Activated B cell treated with CpG ODN at 0.5 μM for 24 hours (primary cell): ENCODE results near the gene ABCG1. TPM values are rescaled to one million over a fixed set of nuclear protein-coding genes. Genes with fewer than 3 reads are reported as not detected.

Source experiments
- ATAC-seq: fragments of 200-7000 bp; cut with Tn5 transposase; one replicate; pipeline ENCODE4 v1.10.0; 2021; ENCODE audit warnings: low read depth, mild to moderate bottlenecking, moderate library complexity
- CTCF ChIA-PET: fragments of 350-600 bp; sonication (Branson Sonifier 250); formaldehyde crosslinking; loops from one replicate; lab custom pipeline; 2021; ENCODE audit warnings: antibody characterized with exemption; lab: Charles Lee
- POLR2A ChIA-PET: fragments of 350-600 bp; sonication (Branson Sonifier 250); formaldehyde crosslinking; loops from one replicate; lab custom pipeline; 2021; ENCODE audit warnings: antibody characterized with exemption; lab: Charles Lee
- DNase-seq: peaks from one replicate; pipeline ENCODE4 v3.0.0; 2022
- H3K27ac Mint-ChIP-seq: one replicate; pipeline ENCODE4 v1.8.0; 2020; ENCODE audit warnings: mixed read lengths
- H3K27me3 Mint-ChIP-seq: one replicate; pipeline ENCODE4 v1.8.0; 2021; ENCODE audit warnings: mixed read lengths
- H3K36me3 Mint-ChIP-seq: one replicate; pipeline ENCODE4 v1.8.0; 2021; ENCODE audit warnings: low read depth, mixed read lengths
- H3K4me1 Mint-ChIP-seq: one replicate; pipeline ENCODE4 v1.8.0; 2021; ENCODE audit warnings: mixed read lengths
- H3K4me3 Mint-ChIP-seq: one replicate; pipeline ENCODE4 v1.8.0; 2020; ENCODE audit warnings: mild to moderate bottlenecking, mixed read lengths
- H3K9me3 Mint-ChIP-seq: one replicate; pipeline ENCODE4 v1.8.0; 2020; ENCODE audit warnings: mixed read lengths
- intact Hi-C: fragments of 100-400 bp; cut with micrococcal nuclease; formaldehyde crosslinking; loops from one replicate; pipeline ENCODE4 v1.15.1; 2024
- total RNA-seq: library from RNA; stranded (reverse); gene quantifications from 2 replicates; pipeline ENCODE4 v1.2.3, GENCODE V29; 2022
- TF ChIP-seq, protein P1 (sequence below): fragments of 200-600 bp; IDR thresholded peaks from one replicate; pipeline ENCODE4 v1.8.0; 2022; ENCODE audit warnings: antibody characterized with exemption, mild to moderate bottlenecking

Gene ABCG1
- total RNA-seq, 1 donor from 2014 or later, result 3.4 TPM

GRCh38 chr21:42250422-42251403 lies 31.8 kb downstream of the ABCG1 start:
- Mint-ChIP-seq H3K27ac (no peak overlapping the region), H3K27me3 (no peaks in the 10 kb centered on the region), H3K36me3 (no peaks in the 10 kb centered on the region), H3K9me3 (no peaks in the 10 kb centered on the region), H3K4me1 (peaks cover 70% of the 10 kb centered on the region), H3K4me3 (no peak overlapping the region)
- ATAC-seq, result no peak
- POLR2A ChIA-PET, result interaction anchor here (0.8 kb wide), 1 partner anchor 11 kb away, joined by 3 read pairs; no protein-coding TSS in a partner anchor
- no peak for DNase-seq
- CTCF ChIA-PET, result interaction anchor here (2.1 kb wide), 1 partner anchor 8 kb away, joined by 15 read pairs; no protein-coding TSS in a partner anchor
- intact Hi-C loops, result no loop called here
- TF ChIP-seq, protein P1, sequence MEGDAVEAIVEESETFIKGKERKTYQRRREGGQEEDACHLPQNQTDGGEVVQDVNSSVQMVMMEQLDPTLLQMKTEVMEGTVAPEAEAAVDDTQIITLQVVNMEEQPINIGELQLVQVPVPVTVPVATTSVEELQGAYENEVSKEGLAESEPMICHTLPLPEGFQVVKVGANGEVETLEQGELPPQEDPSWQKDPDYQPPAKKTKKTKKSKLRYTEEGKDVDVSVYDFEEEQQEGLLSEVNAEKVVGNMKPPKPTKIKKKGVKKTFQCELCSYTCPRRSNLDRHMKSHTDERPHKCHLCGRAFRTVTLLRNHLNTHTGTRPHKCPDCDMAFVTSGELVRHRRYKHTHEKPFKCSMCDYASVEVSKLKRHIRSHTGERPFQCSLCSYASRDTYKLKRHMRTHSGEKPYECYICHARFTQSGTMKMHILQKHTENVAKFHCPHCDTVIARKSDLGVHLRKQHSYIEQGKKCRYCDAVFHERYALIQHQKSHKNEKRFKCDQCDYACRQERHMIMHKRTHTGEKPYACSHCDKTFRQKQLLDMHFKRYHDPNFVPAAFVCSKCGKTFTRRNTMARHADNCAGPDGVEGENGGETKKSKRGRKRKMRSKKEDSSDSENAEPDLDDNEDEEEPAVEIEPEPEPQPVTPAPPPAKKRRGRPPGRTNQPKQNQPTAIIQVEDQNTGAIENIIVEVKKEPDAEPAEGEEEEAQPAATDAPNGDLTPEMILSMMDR, result no peak

DNA sequence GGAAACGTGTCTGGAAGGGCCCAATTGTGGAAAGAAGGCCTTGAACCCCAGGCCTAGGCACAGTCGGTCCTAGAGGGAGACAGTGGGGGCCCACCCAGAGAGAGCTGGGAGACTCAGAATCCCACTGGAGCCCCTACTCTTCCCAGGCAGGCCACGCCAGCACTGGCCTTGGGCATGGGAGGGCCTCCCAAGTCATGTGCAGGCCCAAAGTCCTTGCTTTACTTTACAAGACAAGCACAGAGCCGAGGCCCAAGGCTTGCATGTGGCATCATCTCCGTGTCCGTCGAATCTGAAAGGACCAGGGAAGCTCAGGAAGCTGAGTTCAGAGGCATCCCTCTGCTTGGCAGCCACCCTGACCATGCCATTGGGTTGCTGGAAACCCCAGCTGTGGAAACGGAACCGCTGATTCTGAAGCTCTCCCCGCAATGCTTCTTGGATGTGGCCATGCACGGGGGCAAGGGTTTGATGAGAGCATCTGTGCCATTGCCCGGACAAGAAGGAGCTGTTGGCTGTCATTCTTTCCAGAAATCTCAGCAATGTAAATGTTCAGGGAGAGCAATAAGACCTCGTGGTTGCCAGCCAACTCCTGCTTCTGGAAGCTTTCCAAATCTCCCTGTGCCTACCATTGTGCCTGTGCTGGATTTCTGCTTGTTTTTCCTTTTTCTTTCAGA lies 32.8 kb downstream of the ABCG1 start:
- Mint-ChIP-seq H3K27ac (no peak overlapping the region), H3K4me1 (peaks cover 71% of the 10 kb centered on the region), H3K4me3 (no peak overlapping the region), H3K36me3 (no peaks in the 10 kb centered on the region), H3K9me3 (no peaks in the 10 kb centered on the region), H3K27me3 (no peaks in the 10 kb centered on the region)
- DNase-seq, result no peak
- no peak for ATAC-seq
- ChIA-PET CTCF (interaction anchor here (1.3 kb wide), 1 partner anchor 87 kb away, joined by 5 read pairs; no protein-coding TSS in a partner anchor), POLR2A (interaction anchor here (0.8 to 1.6 kb wide), 3 partner anchors 9 to 13 kb away, joined by 3 read pairs; no protein-coding TSS in a partner anchor)
- intact Hi-C loops, result no loop called here
- TF ChIP-seq, protein P1, result no peak

DNA sequence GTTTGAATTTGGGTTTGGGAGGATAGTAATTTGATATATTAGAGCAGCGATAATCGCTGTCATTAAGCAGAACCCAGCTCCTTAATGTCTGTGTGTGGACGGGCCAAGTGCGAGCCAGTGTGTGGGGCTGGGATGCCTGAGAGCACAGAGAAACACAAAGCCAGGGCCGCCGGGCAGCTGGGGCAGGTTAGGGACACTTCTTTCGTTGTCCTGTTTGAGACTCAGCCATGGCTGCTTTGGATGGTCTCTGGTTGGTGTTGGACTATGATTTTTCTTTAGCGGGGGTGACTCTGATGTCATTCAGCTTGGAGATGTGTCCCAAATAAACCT lies 33.4 kb downstream of the ABCG1 start:
- CTCF ChIA-PET, result interaction anchor here (1.3 kb wide), 1 partner anchor 88 kb away, joined by 5 read pairs; no protein-coding TSS in a partner anchor
- H3K36me3 Mint-ChIP-seq, result no peaks in the 10 kb centered on the region
- no peak overlapping the region for H3K4me3 Mint-ChIP-seq
- ATAC-seq, result no peak
- POLR2A ChIA-PET, result interaction anchor here (1.1 to 1.6 kb wide), 2 partner anchors 9 to 14 kb away, joined by 3 read pairs; no protein-coding TSS in a partner anchor
- no peaks in the 10 kb centered on the region for H3K9me3 Mint-ChIP-seq
- H3K27me3 Mint-ChIP-seq, result no peaks in the 10 kb centered on the region
- H3K27ac Mint-ChIP-seq, result no peak overlapping the region
- TF ChIP-seq, protein P1, result no peak
- H3K4me1 Mint-ChIP-seq, result peaks cover 73% of the 10 kb centered on the region
- DNase-seq, result no peak
- intact Hi-C loops, result no loop called here

GRCh38 chr21:42252778-42253340 lies 33.9 kb downstream of the ABCG1 start:
- TF ChIP-seq, protein P1, result no peak
- ATAC-seq (no peak), DNase-seq (no peak)
- ChIA-PET POLR2A (interaction anchor here (1.1 to 1.6 kb wide), 2 partner anchors 10 to 14 kb away, joined by 3 read pairs; no protein-coding TSS in a partner anchor), CTCF (interaction anchor here (1.3 to 1.4 kb wide), 2 partner anchors 14 to 88 kb away, joined by 4 to 5 read pairs; no protein-coding TSS in a partner anchor)
- Mint-ChIP-seq H3K4me1 (peaks cover 69% of the 10 kb centered on the region), H3K4me3 (no peak overlapping the region), H3K36me3 (peaks cover 2% of the 10 kb centered on the region), H3K27ac (no peak overlapping the region), H3K9me3 (no peaks in the 10 kb centered on the region), H3K27me3 (no peaks in the 10 kb centered on the region)
- intact Hi-C loops, result no loop called here
